ENCODE data around the gene C4orf51. TPM values are rescaled to one million over a fixed set of nuclear protein-coding genes. Genes with fewer than 3 reads are reported as not detected.
"Not testable (repeated sequence)": the region's sequence is repeated elsewhere in the genome, so short reads cannot be mapped to it uniquely, and the experiment has no call there.

Gene C4orf51
- total RNA-seq, 1 experiment from 2014 or later: not detected

- Histone ChIP-seq H3K9me3 (ENCODE audit: low read length) (no peaks in the 10 kb centered on the region), H4K20me1 (ENCODE audit: low read length) (no peaks in the 10 kb centered on the region), H3K27ac (ENCODE audit: low read length) (no peak overlapping the region), H2AFZ (ENCODE audit: low read length) (no peak overlapping the region), H3K27me3 (ENCODE audit: low read length) (no peaks in the 10 kb centered on the region), H3F3A (ENCODE audit: low read length, unreplicated experiment) (no peaks in the 10 kb centered on the region), H3K4me3 (ENCODE audit: low read length) (no peak overlapping the region), H3K9ac (ENCODE audit: low read length) (no peak overlapping the region), H3K9me2 (replicated peaks; ENCODE audit: low read length) (no peaks in the 10 kb centered on the region), H3K79me2 (ENCODE audit: low read length) (no peaks in the 10 kb centered on the region), H3K4me2 (ENCODE audit: low read length) (no peak overlapping the region), H3K36me3 (ENCODE audit: low read depth, low read length) (no peaks in the 10 kb centered on the region), H3K4me1 (ENCODE audit: insufficient read depth, low read length) (peaks cover 16% of the 10 kb centered on the region)
- no TSS peak for BruUV-seq (replicated peaks)
- ChIA-PET CTCF (no interaction called here), POLR2A (ENCODE audit: unreplicated experiment) (no interaction called here)
- intact Hi-C loops (cut with micrococcal nuclease): no loop called here
- DNase-seq (no peak), ATAC-seq (no peak)
- TF ChIP-seq EZH2phosphoT487 (IDR thresholded peaks at IDR 0.05; ENCODE audit: borderline replicate concordance, low read length) (no peak), EZH2 (IDR thresholded peaks at IDR 0.05; ENCODE audit: low read length, unreplicated experiment) (no peak)
- TF ChIP-seq, protein P1, sequence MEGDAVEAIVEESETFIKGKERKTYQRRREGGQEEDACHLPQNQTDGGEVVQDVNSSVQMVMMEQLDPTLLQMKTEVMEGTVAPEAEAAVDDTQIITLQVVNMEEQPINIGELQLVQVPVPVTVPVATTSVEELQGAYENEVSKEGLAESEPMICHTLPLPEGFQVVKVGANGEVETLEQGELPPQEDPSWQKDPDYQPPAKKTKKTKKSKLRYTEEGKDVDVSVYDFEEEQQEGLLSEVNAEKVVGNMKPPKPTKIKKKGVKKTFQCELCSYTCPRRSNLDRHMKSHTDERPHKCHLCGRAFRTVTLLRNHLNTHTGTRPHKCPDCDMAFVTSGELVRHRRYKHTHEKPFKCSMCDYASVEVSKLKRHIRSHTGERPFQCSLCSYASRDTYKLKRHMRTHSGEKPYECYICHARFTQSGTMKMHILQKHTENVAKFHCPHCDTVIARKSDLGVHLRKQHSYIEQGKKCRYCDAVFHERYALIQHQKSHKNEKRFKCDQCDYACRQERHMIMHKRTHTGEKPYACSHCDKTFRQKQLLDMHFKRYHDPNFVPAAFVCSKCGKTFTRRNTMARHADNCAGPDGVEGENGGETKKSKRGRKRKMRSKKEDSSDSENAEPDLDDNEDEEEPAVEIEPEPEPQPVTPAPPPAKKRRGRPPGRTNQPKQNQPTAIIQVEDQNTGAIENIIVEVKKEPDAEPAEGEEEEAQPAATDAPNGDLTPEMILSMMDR (conservative IDR thresholded peaks at IDR 0.05; ENCODE audit: low read depth, low read length): no peak
Observed at GRCh38 chr4:145681956-145682355, 2.0 kb downstream of the C4orf51 start.

DNA sequence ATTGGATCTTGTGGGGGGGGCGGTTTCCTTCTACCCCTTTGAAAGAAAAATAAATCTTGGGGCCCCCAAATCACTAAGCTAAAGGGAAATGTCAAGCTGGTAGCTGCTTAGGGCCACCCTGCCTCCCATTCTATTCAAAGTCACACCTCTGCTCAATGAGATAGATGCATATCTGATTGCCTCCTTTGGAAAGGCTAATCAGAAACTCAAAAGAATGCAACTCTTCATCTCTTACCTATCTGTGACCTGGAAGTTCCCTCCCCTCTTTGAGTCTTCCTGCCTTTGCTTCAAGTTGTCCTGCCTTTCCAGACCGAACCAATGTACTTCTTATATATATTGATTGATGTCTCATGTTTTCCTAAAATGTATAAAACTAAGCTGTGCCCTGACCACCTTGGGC is 7.0 kb downstream of the C4orf51 start:
- CTCF ChIA-PET: no interaction called here
- TF ChIP-seq, protein P1 (conservative IDR thresholded peaks at IDR 0.05; ENCODE audit: low read depth, low read length): no peak
- no peak for TF ChIP-seq EZH2 (IDR thresholded peaks at IDR 0.05; ENCODE audit: low read length, unreplicated experiment)
- BruUV-seq (replicated peaks): no TSS peak

DNA sequence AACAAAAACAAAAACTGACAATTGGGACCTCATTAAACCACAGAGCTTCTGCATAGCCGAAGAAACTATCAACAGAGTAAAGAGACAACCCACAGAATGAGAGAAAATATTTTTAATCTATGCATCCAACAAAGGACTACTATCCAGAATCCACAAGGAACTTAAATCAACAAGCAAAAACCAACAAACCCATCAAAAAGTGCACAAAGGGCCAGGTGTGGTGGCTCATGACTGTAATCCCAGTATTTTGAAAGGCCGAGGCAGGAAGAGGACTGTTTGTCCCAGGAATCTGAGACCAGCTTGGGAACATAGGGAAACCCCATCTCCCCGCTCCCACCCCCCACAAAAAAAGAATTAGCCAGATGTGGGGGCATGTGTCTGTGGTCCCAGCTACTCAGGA is 10.7 kb downstream of the C4orf51 start:
- Histone ChIP-seq H3K9me3 (ENCODE audit: low read length) (no peaks in the 10 kb centered on the region), H3K4me2 (ENCODE audit: low read length) (no peak overlapping the region), H3F3A (ENCODE audit: low read length, unreplicated experiment) (no peaks in the 10 kb centered on the region), H4K20me1 (ENCODE audit: low read length) (no peaks in the 10 kb centered on the region), H3K9me2 (replicated peaks; ENCODE audit: low read length) (no peaks in the 10 kb centered on the region), H2AFZ (ENCODE audit: low read length) (no peak overlapping the region), H3K4me3 (ENCODE audit: low read length) (no peak overlapping the region), H3K4me1 (ENCODE audit: insufficient read depth, low read length) (no peaks in the 10 kb centered on the region), H3K9ac (ENCODE audit: low read length) (no peak overlapping the region), H3K27me3 (ENCODE audit: low read length) (no peaks in the 10 kb centered on the region), H3K79me2 (ENCODE audit: low read length) (no peaks in the 10 kb centered on the region), H3K36me3 (ENCODE audit: low read depth, low read length) (no peaks in the 10 kb centered on the region), H3K27ac (ENCODE audit: low read length) (no peak overlapping the region)
- ATAC-seq: no peak
- DNase-seq: no peak
- ChIA-PET CTCF (no interaction called here), POLR2A (ENCODE audit: unreplicated experiment) (no interaction called here)
- TF ChIP-seq EZH2phosphoT487 (IDR thresholded peaks at IDR 0.05; ENCODE audit: borderline replicate concordance, low read length): no peak
- no peak for TF ChIP-seq EZH2 (IDR thresholded peaks at IDR 0.05; ENCODE audit: low read length, unreplicated experiment)
- TF ChIP-seq, protein P1 (conservative IDR thresholded peaks at IDR 0.05; ENCODE audit: low read depth, low read length): no peak
- no TSS peak for BruUV-seq (replicated peaks)
- intact Hi-C loops (cut with micrococcal nuclease): no loop called here

More for the DNA sequence above, 7.0 kb downstream of the C4orf51 start:
- H3K79me2 ChIP-seq (ENCODE audit: low read length): no peaks in the 10 kb centered on the region
- H3K27ac ChIP-seq (ENCODE audit: low read length): no peak overlapping the region
- H3K4me1 ChIP-seq (ENCODE audit: insufficient read depth, low read length): no peaks in the 10 kb centered on the region
- DNase-seq (no peak), ATAC-seq (no peak)
- H3F3A ChIP-seq (ENCODE audit: low read length, unreplicated experiment): no peaks in the 10 kb centered on the region
- intact Hi-C loops (cut with micrococcal nuclease): no loop called here
- no peak overlapping the region for H3K4me2 ChIP-seq (ENCODE audit: low read length)
- H4K20me1 ChIP-seq (ENCODE audit: low read length): no peaks in the 10 kb centered on the region
- H2AFZ ChIP-seq (ENCODE audit: low read length): no peak overlapping the region
- no peaks in the 10 kb centered on the region for H3K36me3 ChIP-seq (ENCODE audit: low read depth, low read length)
- H3K9ac ChIP-seq (ENCODE audit: low read length): no peak overlapping the region
- H3K9me2 ChIP-seq (replicated peaks; ENCODE audit: low read length): no peaks in the 10 kb centered on the region
- H3K9me3 ChIP-seq (ENCODE audit: low read length): no peaks in the 10 kb centered on the region
- POLR2A ChIA-PET (ENCODE audit: unreplicated experiment): no interaction called here
- no peak overlapping the region for H3K4me3 ChIP-seq (ENCODE audit: low read length)
- no peaks in the 10 kb centered on the region for H3K27me3 ChIP-seq (ENCODE audit: low read length)

GRCh38 chr4:145691416-145691815 is 11.5 kb downstream of the C4orf51 start:
- H2AFZ ChIP-seq (ENCODE audit: low read length); H3K36me3 ChIP-seq (ENCODE audit: low read depth, low read length); H3F3A ChIP-seq (ENCODE audit: low read length, unreplicated experiment); H3K4me1 ChIP-seq (ENCODE audit: insufficient read depth, low read length); intact Hi-C loops (cut with micrococcal nuclease); H3K27ac ChIP-seq (ENCODE audit: low read length); BruUV-seq (replicated peaks); H3K27me3 ChIP-seq (ENCODE audit: low read length); ATAC-seq; DNase-seq; H3K4me2 ChIP-seq (ENCODE audit: low read length); H3K4me3 ChIP-seq (ENCODE audit: low read length); H4K20me1 ChIP-seq (ENCODE audit: low read length); H3K9me3 ChIP-seq (ENCODE audit: low read length); H3K9ac ChIP-seq (ENCODE audit: low read length); H3K79me2 ChIP-seq (ENCODE audit: low read length); CTCF ChIA-PET; POLR2A ChIA-PET (ENCODE audit: unreplicated experiment); H3K9me2 ChIP-seq (replicated peaks; ENCODE audit: low read length): not testable (repeated sequence)
